ENCODE results near the gene AQP7. TPM values are rescaled to one million over a fixed set of nuclear protein-coding genes. Genes with fewer than 3 reads are reported as not detected.
A peak's percentile ranks its signal among the peaks of the same experiment; 100 is the strongest.
"Not testable (repeated sequence)": the region's sequence is repeated elsewhere in the genome, so short reads cannot be mapped to it uniquely, and the experiment has no call there.

AQP7 gene
- total RNA-seq, 1 donor from 2014 or later = not detected

- H3K4me1 Mint-ChIP-seq = peaks cover 60% of the 10 kb centered on the region
- intact Hi-C loops (cut with micrococcal nuclease) = no loop called here
- DNase-seq = no peak
- H3K4me3 Mint-ChIP-seq = no peak overlapping the region
- H3K9me3 Mint-ChIP-seq = no peaks in the 10 kb centered on the region
- peaks cover 30% of the 10 kb centered on the region for H3K36me3 Mint-ChIP-seq (ENCODE audit: low read depth)
- H3K27me3 Mint-ChIP-seq = no peaks in the 10 kb centered on the region
- H3K27ac Mint-ChIP-seq = no peak overlapping the region
These were observed 37.4 kb upstream of the AQP7 start for GRCh38 chr9:33439731-33440130.

GRCh38 chr9:33438926-33439680 is 36.7 kb upstream of the AQP7 start:
- no peak overlapping the region for H3K27ac Mint-ChIP-seq
- no peaks in the 10 kb centered on the region for H3K9me3 Mint-ChIP-seq
- H3K36me3 Mint-ChIP-seq (ENCODE audit: low read depth) = peaks cover 29% of the 10 kb centered on the region
- no peak overlapping the region for H3K4me3 Mint-ChIP-seq
- intact Hi-C loops (cut with micrococcal nuclease) = no loop called here
- no peak for DNase-seq
- no peaks in the 10 kb centered on the region for H3K27me3 Mint-ChIP-seq
- H3K4me1 Mint-ChIP-seq = peaks cover 59% of the 10 kb centered on the region

- Mint-ChIP-seq H3K4me1 (peaks cover 51% of the 10 kb centered on the region), H3K27ac (no peak overlapping the region), H3K9me3 (no peaks in the 10 kb centered on the region), H3K27me3 (no peaks in the 10 kb centered on the region), H3K4me3 (no peak overlapping the region), H3K36me3 (ENCODE audit: low read depth) (peaks cover 21% of the 10 kb centered on the region)
- no peak for DNase-seq
- intact Hi-C loops (cut with micrococcal nuclease) = no loop called here
These were observed 35.5 kb upstream of the AQP7 start for GRCh38 chr9:33437898-33438297.

- intact Hi-C loops (cut with micrococcal nuclease) = no loop called here
- H3K36me3 Mint-ChIP-seq (ENCODE audit: low read depth) = peaks cover 18% of the 10 kb centered on the region
- peaks cover 51% of the 10 kb centered on the region for H3K4me1 Mint-ChIP-seq
- no peak for DNase-seq
- H3K27me3 Mint-ChIP-seq = no peaks in the 10 kb centered on the region
- H3K9me3 Mint-ChIP-seq = no peaks in the 10 kb centered on the region
- H3K4me3 Mint-ChIP-seq = peak overlapping the region; percentile 8
- peak overlapping the region; percentile 63 for H3K27ac Mint-ChIP-seq
These were observed 34.8 kb upstream of the AQP7 start for GRCh38 chr9:33437205-33437604.

- Mint-ChIP-seq H3K4me1 (peaks cover 48% of the 10 kb centered on the region), H3K27ac (no peak overlapping the region), H3K36me3 (ENCODE audit: low read depth) (peaks cover 13% of the 10 kb centered on the region), H3K9me3 (no peaks in the 10 kb centered on the region), H3K4me3 (no peak overlapping the region), H3K27me3 (no peaks in the 10 kb centered on the region)
- no peak for DNase-seq
- intact Hi-C loops (cut with micrococcal nuclease) = no loop called here
These were observed 34.1 kb upstream of the AQP7 start for GRCh38 chr9:33436445-33436844.

GRCh38 chr9:33435821-33436277 is 33.5 kb upstream of the AQP7 start:
- Mint-ChIP-seq H3K4me1 (peaks cover 46% of the 10 kb centered on the region), H3K4me3 (no peak overlapping the region), H3K36me3 (ENCODE audit: low read depth) (peaks cover 8% of the 10 kb centered on the region), H3K27me3 (no peaks in the 10 kb centered on the region), H3K9me3 (no peaks in the 10 kb centered on the region), H3K27ac (no peak overlapping the region)
- intact Hi-C loops (cut with micrococcal nuclease) = no loop called here
- DNase-seq = peak; percentile 55

- Mint-ChIP-seq H3K4me3 (no peak overlapping the region), H3K4me1 (peaks cover 33% of the 10 kb centered on the region), H3K9me3 (no peaks in the 10 kb centered on the region), H3K36me3 (ENCODE audit: low read depth) (no peaks in the 10 kb centered on the region), H3K27ac (no peak overlapping the region), H3K27me3 (no peaks in the 10 kb centered on the region)
- intact Hi-C loops (cut with micrococcal nuclease) = no loop called here
- DNase-seq = no peak
These were observed 32.1 kb upstream of the AQP7 start for GRCh38 chr9:33434317-33435105.

GRCh38 chr9:33433871-33434270 is 31.5 kb upstream of the AQP7 start:
- Mint-ChIP-seq H3K36me3 (ENCODE audit: low read depth) (no peaks in the 10 kb centered on the region), H3K27me3 (no peaks in the 10 kb centered on the region), H3K4me1 (peaks cover 29% of the 10 kb centered on the region), H3K27ac (no peak overlapping the region), H3K4me3 (no peak overlapping the region), H3K9me3 (no peaks in the 10 kb centered on the region)
- intact Hi-C loops (cut with micrococcal nuclease) = no loop called here
- no peak for DNase-seq

- H3K27me3 Mint-ChIP-seq = no peaks in the 10 kb centered on the region
- peak overlapping the region; percentile 51 for H3K27ac Mint-ChIP-seq
- H3K4me3 Mint-ChIP-seq = no peak overlapping the region
- H3K36me3 Mint-ChIP-seq (ENCODE audit: low read depth) = no peaks in the 10 kb centered on the region
- peaks cover 18% of the 10 kb centered on the region for H3K4me1 Mint-ChIP-seq
- intact Hi-C loops (cut with micrococcal nuclease) = no loop called here
- no peak for DNase-seq
- no peaks in the 10 kb centered on the region for H3K9me3 Mint-ChIP-seq
These were observed 29.1 kb upstream of the AQP7 start for GRCh38 chr9:33431420-33431819.

GRCh38 chr9:33430942-33431341 is 28.6 kb upstream of the AQP7 start:
- Mint-ChIP-seq H3K4me3 (no peak overlapping the region), H3K9me3 (no peaks in the 10 kb centered on the region), H3K4me1 (peaks cover 15% of the 10 kb centered on the region), H3K27ac (no peak overlapping the region), H3K36me3 (ENCODE audit: low read depth) (no peaks in the 10 kb centered on the region), H3K27me3 (no peaks in the 10 kb centered on the region)
- no peak for DNase-seq
- intact Hi-C loops (cut with micrococcal nuclease) = no loop called here

- Mint-ChIP-seq H3K4me1 (peaks cover 8% of the 10 kb centered on the region), H3K9me3 (no peaks in the 10 kb centered on the region), H3K36me3 (ENCODE audit: low read depth) (no peaks in the 10 kb centered on the region), H3K27ac (no peak overlapping the region), H3K27me3 (peaks cover 2% of the 10 kb centered on the region), H3K4me3 (no peak overlapping the region)
- intact Hi-C loops (cut with micrococcal nuclease) = no loop called here
- no peak for DNase-seq
These were observed 27.1 kb upstream of the AQP7 start for GRCh38 chr9:33429256-33429985.

GRCh38 chr9:33426843-33427293 is 24.5 kb upstream of the AQP7 start:
- no peak overlapping the region for H3K4me3 Mint-ChIP-seq
- H3K9me3 Mint-ChIP-seq = no peaks in the 10 kb centered on the region
- DNase-seq = no peak
- peaks cover 2% of the 10 kb centered on the region for H3K27me3 Mint-ChIP-seq
- no peaks in the 10 kb centered on the region for H3K36me3 Mint-ChIP-seq (ENCODE audit: low read depth)
- peaks cover 4% of the 10 kb centered on the region for H3K4me1 Mint-ChIP-seq
- no peak overlapping the region for H3K27ac Mint-ChIP-seq
- intact Hi-C loops (cut with micrococcal nuclease) = no loop called here

GRCh38 chr9:33425128-33425533 is 22.8 kb upstream of the AQP7 start:
- Mint-ChIP-seq H3K36me3 (ENCODE audit: low read depth) (no peaks in the 10 kb centered on the region), H3K9me3 (no peaks in the 10 kb centered on the region), H3K4me3 (no peak overlapping the region), H3K4me1 (peaks cover 5% of the 10 kb centered on the region), H3K27ac (no peak overlapping the region), H3K27me3 (peaks cover 4% of the 10 kb centered on the region)
- DNase-seq = no peak
- intact Hi-C loops (cut with micrococcal nuclease) = no loop called here

GRCh38 chr9:33424492-33424891 is 22.1 kb upstream of the AQP7 start:
- H3K27ac Mint-ChIP-seq; intact Hi-C loops (cut with micrococcal nuclease); H3K36me3 Mint-ChIP-seq (ENCODE audit: low read depth); H3K4me1 Mint-ChIP-seq; H3K4me3 Mint-ChIP-seq; H3K9me3 Mint-ChIP-seq; H3K27me3 Mint-ChIP-seq; DNase-seq: not testable (repeated sequence)
